Measurements from ENCODE around the gene SEPTIN5. TPM values are rescaled to one million over a fixed set of nuclear protein-coding genes. Genes with fewer than 3 reads are reported as not detected.
A peak's percentile ranks its signal among the peaks of the same experiment; 100 is the strongest.

The SEPTIN5 gene
- total RNA-seq, 2 experiments from 2014 or later, result 0.71 to 0.75 TPM

- H3K27ac ChIP-seq (ENCODE audit: low read depth in 1 of 2, low read length in 2 of 2), result no peak overlapping the region
- peaks cover 0 to 37% of the 10 kb centered on the region in 2 experiments for H3K9me3 ChIP-seq (ENCODE audit: control insufficient read depth in 1 of 2, insufficient read depth in 1 of 2, low read length in 2 of 2)
- intact Hi-C loops (cut with DNase I, micrococcal nuclease), result no loop called here
- ChIA-PET CTCF (no interaction called here), POLR2A (no interaction called here)
- H3K4me1 ChIP-seq (ENCODE audit: insufficient read depth, low read length), result peaks cover 25% of the 10 kb centered on the region
- ATAC-seq (ENCODE audit: poor library complexity) (no peak), DNase-seq (no peak)
- peak overlapping the region; percentile 83 for H3K4me3 Mint-ChIP-seq
- H3K9me3 Mint-ChIP-seq, result no peaks in the 10 kb centered on the region
- H3K27me3 Mint-ChIP-seq, result peaks cover 72% of the 10 kb centered on the region
- no peak overlapping the region for H3K27ac Mint-ChIP-seq
- peaks cover 63 to 78% of the 10 kb centered on the region in 2 experiments for H3K27me3 ChIP-seq (ENCODE audit: control insufficient read depth in 1 of 2, insufficient read depth in 2 of 2, low read length in 2 of 2)
- no peak for TF ChIP-seq CTCF (IDR thresholded peaks at IDR 0.05)
- no peak overlapping the region for H3K4me3 ChIP-seq (ENCODE audit: low read length)
- peaks cover 33% of the 10 kb centered on the region for H3K4me1 Mint-ChIP-seq (ENCODE audit: low read depth)
- H3K36me3 ChIP-seq (ENCODE audit: insufficient read depth, low read length), result no peaks in the 10 kb centered on the region
- no peaks in the 10 kb centered on the region for H3K36me3 Mint-ChIP-seq (ENCODE audit: low read depth)
Observed at GRCh38 chr22:19760951-19761724, 46.8 kb downstream of the SEPTIN5 start.

- Histone ChIP-seq H3K27ac (ENCODE audit: low read depth in 1 of 2, low read length in 2 of 2) (no peak overlapping the region), H3K4me3 (ENCODE audit: low read length) (no peak overlapping the region), H3K27me3 (ENCODE audit: control insufficient read depth in 1 of 2, insufficient read depth in 2 of 2, low read length in 2 of 2) (peaks cover 63 to 79% of the 10 kb centered on the region in 2 experiments), H3K9me3 (ENCODE audit: control insufficient read depth in 1 of 2, insufficient read depth in 1 of 2, low read length in 2 of 2) (peaks cover 0 to 40% of the 10 kb centered on the region in 2 experiments), H3K4me1 (ENCODE audit: insufficient read depth, low read length) (peaks cover 21% of the 10 kb centered on the region), H3K36me3 (ENCODE audit: insufficient read depth, low read length) (no peaks in the 10 kb centered on the region)
- intact Hi-C loops (cut with DNase I, micrococcal nuclease), result no loop called here
- Mint-ChIP-seq H3K36me3 (ENCODE audit: low read depth) (no peaks in the 10 kb centered on the region), H3K4me1 (ENCODE audit: low read depth) (peaks cover 29% of the 10 kb centered on the region), H3K9me3 (no peaks in the 10 kb centered on the region), H3K27ac (no peak overlapping the region), H3K27me3 (peaks cover 68% of the 10 kb centered on the region), H3K4me3 (peak overlapping the region; percentile 83)
- no peak for ATAC-seq (ENCODE audit: poor library complexity)
- POLR2A ChIA-PET, result interaction anchor here (0.9 kb wide), 1 partner anchor 130 kb away, joined by 3 read pairs; no protein-coding TSS in a partner anchor
- no peak for DNase-seq
- TF ChIP-seq CTCF (IDR thresholded peaks at IDR 0.05), result no peak
- CTCF ChIA-PET, result interaction anchor here (1.7 kb wide), 1 partner anchor 31 kb away, joined by 3 read pairs; no protein-coding TSS in a partner anchor
Observed at GRCh38 chr22:19761725-19762567, 47.6 kb downstream of the SEPTIN5 start.

GRCh38 chr22:19762568-19763457, 48.5 kb downstream of the SEPTIN5 start:
- H3K4me1 Mint-ChIP-seq (ENCODE audit: low read depth), result peaks cover 30% of the 10 kb centered on the region
- ATAC-seq (ENCODE audit: poor library complexity), result no peak
- ChIA-PET POLR2A (interaction anchor here (0.9 kb wide), 1 partner anchor 129 kb away, joined by 3 read pairs; no protein-coding TSS in a partner anchor), CTCF (interaction anchor here (1.7 kb wide), 1 partner anchor 32 kb away, joined by 3 read pairs; no protein-coding TSS in a partner anchor)
- Histone ChIP-seq H3K36me3 (ENCODE audit: insufficient read depth, low read length) (no peaks in the 10 kb centered on the region), H3K4me3 (ENCODE audit: low read length) (no peak overlapping the region), H3K27me3 (ENCODE audit: control insufficient read depth in 1 of 2, insufficient read depth in 2 of 2, low read length in 2 of 2) (peaks cover 68 to 80% of the 10 kb centered on the region in 2 experiments), H3K4me1 (ENCODE audit: insufficient read depth, low read length) (peaks cover 25% of the 10 kb centered on the region), H3K9me3 (ENCODE audit: control insufficient read depth in 1 of 2, insufficient read depth in 1 of 2, low read length in 2 of 2) (peaks cover 0 to 48% of the 10 kb centered on the region in 2 experiments), H3K27ac (ENCODE audit: low read depth in 1 of 2, low read length in 2 of 2) (no peak overlapping the region)
- H3K9me3 Mint-ChIP-seq, result no peaks in the 10 kb centered on the region
- TF ChIP-seq CTCF (IDR thresholded peaks at IDR 0.05), result no peak
- DNase-seq, result no peak
- H3K27me3 Mint-ChIP-seq, result peaks cover 70% of the 10 kb centered on the region
- H3K4me3 Mint-ChIP-seq, result peak overlapping the region; percentile 36
- H3K36me3 Mint-ChIP-seq (ENCODE audit: low read depth), result no peaks in the 10 kb centered on the region
- intact Hi-C loops (cut with DNase I, micrococcal nuclease), result no loop called here
- H3K27ac Mint-ChIP-seq, result no peak overlapping the region

Measured in CD4-positive, alpha-beta T cell (primary cell).